HS-5 (cell line): ENCODE data around the gene GALP.
"Not testable (repeated sequence)": the region's sequence is repeated elsewhere in the genome, so short reads cannot be mapped to it uniquely, and the experiment has no call there.

ENCODE experiments used
- DNase-seq: peaks from one replicate; pipeline ENCODE4 v3.0.0-alpha.2; 2012; ENCODE audit warnings: low read depth

Gene GALP

GRCh38 chr19:56191115-56191514 is 15.3 kb downstream of the GALP start:
- no peak for DNase-seq

GRCh38 chr19:56191711-56192110 is 15.9 kb downstream of the GALP start:
- no peak for DNase-seq

- no peak for DNase-seq
Measured at GRCh38 chr19:56193981-56194640, 18.3 kb downstream of the GALP start.

- not testable (repeated sequence) for DNase-seq
Measured at GRCh38 chr19:56197646-56198045, 21.8 kb downstream of the GALP start, which contains the start of gene ZSCAN5B. TSS of gene ZSCAN5B (minus strand) at chr19:56197783. CDS start at chr19:56193052, 4,731 bp downstream.

- no peak for DNase-seq
Measured at GRCh38 chr19:56199687-56200086, 23.9 kb downstream of the GALP start.

GRCh38 chr19:56201973-56202372 is 26.2 kb downstream of the GALP start, which contains the start of gene ZSCAN5C:
TSS of gene ZSCAN5C (plus strand) at chr19:56202273. CDS start at chr19:56205914, 3,641 bp downstream.
- no peak for DNase-seq

- not testable (repeated sequence) for DNase-seq
Measured at GRCh38 chr19:56207581-56207980, 31.8 kb downstream of the GALP start.

- DNase-seq, result no peak
Measured at GRCh38 chr19:56209091-56209490, 33.3 kb downstream of the GALP start.

- not testable (repeated sequence) for DNase-seq
Measured at GRCh38 chr19:56210036-56210435, 34.2 kb downstream of the GALP start.

GRCh38 chr19:56211718-56212117 is 35.9 kb downstream of the GALP start:
- DNase-seq, result no peak

- DNase-seq, result no peak
Measured at GRCh38 chr19:56217039-56217949, 41.5 kb downstream of the GALP start.

- DNase-seq, result no peak
Measured at GRCh38 chr19:56218961-56219360, 43.2 kb downstream of the GALP start.

- not testable (repeated sequence) for DNase-seq
Measured at GRCh38 chr19:56221442-56221841, 45.6 kb downstream of the GALP start.

- DNase-seq, result no peak
Measured at GRCh38 chr19:56221851-56222250, 46.0 kb downstream of the GALP start.

GRCh38 chr19:56222901-56223300 is 47.1 kb downstream of the GALP start:
- no peak for DNase-seq

GRCh38 chr19:56223481-56223880 is 47.7 kb downstream of the GALP start:
- no peak for DNase-seq
